ENCODE data around the gene YAP1. TPM values are rescaled to one million over a fixed set of nuclear protein-coding genes. Genes with fewer than 3 reads are reported as not detected.

Gene YAP1
- polyA plus RNA-seq, 1 donor from 2014 or later: 0.46 TPM

GRCh38 chr11:102230186-102230585, 119.9 kb downstream of the YAP1 start:
- H3K27ac ChIP-seq (ENCODE audit: low read length): no peak overlapping the region
- no peaks in the 10 kb centered on the region for H4K20me1 ChIP-seq (ENCODE audit: insufficient read depth)
- H3K4me3 ChIP-seq (ENCODE audit: low read length): no peak overlapping the region
- no peaks in the 10 kb centered on the region for H3K36me3 ChIP-seq (ENCODE audit: insufficient read depth, low read length)
- H3K4me2 ChIP-seq (ENCODE audit: low read length): no peak overlapping the region
- H2AFZ ChIP-seq (ENCODE audit: low read depth, low read length): no peak overlapping the region
- H3K9me2 ChIP-seq (ENCODE audit: insufficient read depth, low read length): no peaks in the 10 kb centered on the region
- no peak overlapping the region for H3K9ac ChIP-seq (ENCODE audit: low read length)
- TF ChIP-seq TAF1 (IDR thresholded peaks at IDR 0.05; ENCODE audit: low read depth): no peak
- TF ChIP-seq, protein P1, sequence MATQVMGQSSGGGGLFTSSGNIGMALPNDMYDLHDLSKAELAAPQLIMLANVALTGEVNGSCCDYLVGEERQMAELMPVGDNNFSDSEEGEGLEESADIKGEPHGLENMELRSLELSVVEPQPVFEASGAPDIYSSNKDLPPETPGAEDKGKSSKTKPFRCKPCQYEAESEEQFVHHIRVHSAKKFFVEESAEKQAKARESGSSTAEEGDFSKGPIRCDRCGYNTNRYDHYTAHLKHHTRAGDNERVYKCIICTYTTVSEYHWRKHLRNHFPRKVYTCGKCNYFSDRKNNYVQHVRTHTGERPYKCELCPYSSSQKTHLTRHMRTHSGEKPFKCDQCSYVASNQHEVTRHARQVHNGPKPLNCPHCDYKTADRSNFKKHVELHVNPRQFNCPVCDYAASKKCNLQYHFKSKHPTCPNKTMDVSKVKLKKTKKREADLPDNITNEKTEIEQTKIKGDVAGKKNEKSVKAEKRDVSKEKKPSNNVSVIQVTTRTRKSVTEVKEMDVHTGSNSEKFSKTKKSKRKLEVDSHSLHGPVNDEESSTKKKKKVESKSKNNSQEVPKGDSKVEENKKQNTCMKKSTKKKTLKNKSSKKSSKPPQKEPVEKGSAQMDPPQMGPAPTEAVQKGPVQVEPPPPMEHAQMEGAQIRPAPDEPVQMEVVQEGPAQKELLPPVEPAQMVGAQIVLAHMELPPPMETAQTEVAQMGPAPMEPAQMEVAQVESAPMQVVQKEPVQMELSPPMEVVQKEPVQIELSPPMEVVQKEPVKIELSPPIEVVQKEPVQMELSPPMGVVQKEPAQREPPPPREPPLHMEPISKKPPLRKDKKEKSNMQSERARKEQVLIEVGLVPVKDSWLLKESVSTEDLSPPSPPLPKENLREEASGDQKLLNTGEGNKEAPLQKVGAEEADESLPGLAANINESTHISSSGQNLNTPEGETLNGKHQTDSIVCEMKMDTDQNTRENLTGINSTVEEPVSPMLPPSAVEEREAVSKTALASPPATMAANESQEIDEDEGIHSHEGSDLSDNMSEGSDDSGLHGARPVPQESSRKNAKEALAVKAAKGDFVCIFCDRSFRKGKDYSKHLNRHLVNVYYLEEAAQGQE (IDR thresholded peaks at IDR 0.05; ENCODE audit: borderline replicate concordance): no peak
- no peak for TF ChIP-seq SMC3 (conservative IDR thresholded peaks at IDR 0.05; ENCODE audit: poor library complexity)
- no peak for TF ChIP-seq EP300 (conservative IDR thresholded peaks at IDR 0.05; ENCODE audit: poor library complexity, severe bottlenecking)
- no peak for TF ChIP-seq EZH2 (IDR thresholded peaks at IDR 0.05; ENCODE audit: borderline replicate concordance, insufficient read depth, low read length, poor library complexity, severe bottlenecking)
- no peaks in the 10 kb centered on the region for H3K9me3 ChIP-seq (ENCODE audit: low read length)
- H3F3A ChIP-seq (ENCODE audit: insufficient read depth, low read length, poor library complexity, severe bottlenecking): no peaks in the 10 kb centered on the region
- no peaks in the 10 kb centered on the region for H3K27me3 ChIP-seq (ENCODE audit: insufficient read depth, low read depth, low read length)
- no peaks in the 10 kb centered on the region for H3K79me2 ChIP-seq (replicated peaks; ENCODE audit: insufficient read depth, low read length)

DNA sequence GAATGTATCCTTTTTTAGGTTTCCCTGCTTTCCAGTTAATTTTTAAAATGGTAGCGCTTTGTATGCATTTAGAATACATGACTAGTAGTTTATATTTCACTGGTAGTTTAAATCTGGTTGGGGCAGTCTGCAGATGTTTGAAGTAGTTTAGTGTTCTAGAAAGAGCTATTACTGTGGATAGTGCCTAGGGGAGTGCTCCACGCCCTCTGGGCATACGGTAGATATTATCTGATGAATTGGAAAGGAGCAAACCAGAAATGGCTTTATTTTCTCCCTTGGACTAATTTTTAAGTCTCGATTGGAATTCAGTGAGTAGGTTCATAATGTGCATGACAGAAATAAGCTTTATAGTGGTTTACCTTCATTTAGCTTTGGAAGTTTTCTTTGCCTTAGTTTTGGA, 120.7 kb downstream of the YAP1 start:
- Histone ChIP-seq H3K36me3 (ENCODE audit: insufficient read depth, low read length) (no peaks in the 10 kb centered on the region), H3K9ac (ENCODE audit: low read length) (no peak overlapping the region), H3K9me2 (ENCODE audit: insufficient read depth, low read length) (no peaks in the 10 kb centered on the region), H3K4me2 (ENCODE audit: low read length) (no peak overlapping the region), H2AFZ (ENCODE audit: low read depth, low read length) (no peak overlapping the region), H4K20me1 (ENCODE audit: insufficient read depth) (no peaks in the 10 kb centered on the region), H3K4me3 (ENCODE audit: low read length) (no peak overlapping the region), H3K9me3 (ENCODE audit: low read length) (no peaks in the 10 kb centered on the region), H3K27me3 (ENCODE audit: insufficient read depth, low read depth, low read length) (no peaks in the 10 kb centered on the region), H3F3A (ENCODE audit: insufficient read depth, low read length, poor library complexity, severe bottlenecking) (no peaks in the 10 kb centered on the region), H3K79me2 (replicated peaks; ENCODE audit: insufficient read depth, low read length) (no peaks in the 10 kb centered on the region), H3K27ac (ENCODE audit: low read length) (no peak overlapping the region)
- no peak for TF ChIP-seq POLR2AphosphoS5 (IDR thresholded peaks at IDR 0.05)

GRCh38 chr11:102234779-102235439, 124.7 kb downstream of the YAP1 start:
- H3K79me2 ChIP-seq (replicated peaks; ENCODE audit: insufficient read depth, low read length): no peaks in the 10 kb centered on the region
- H3K27ac ChIP-seq (ENCODE audit: low read length): no peak overlapping the region
- no peaks in the 10 kb centered on the region for H3F3A ChIP-seq (ENCODE audit: insufficient read depth, low read length, poor library complexity, severe bottlenecking)
- TF ChIP-seq CTCF (IDR thresholded peaks at IDR 0.05; ENCODE audit: poor library complexity, severe bottlenecking) (no peak), RAD21 (conservative IDR thresholded peaks at IDR 0.05) (no peak), SMC3 (conservative IDR thresholded peaks at IDR 0.05; ENCODE audit: poor library complexity) (no peak), MXI1 (conservative IDR thresholded peaks at IDR 0.05; ENCODE audit: poor library complexity, severe bottlenecking) (no peak), EZH2 (IDR thresholded peaks at IDR 0.05; ENCODE audit: borderline replicate concordance, insufficient read depth, low read length, poor library complexity, severe bottlenecking) (no peak), EP300 (conservative IDR thresholded peaks at IDR 0.05; ENCODE audit: poor library complexity, severe bottlenecking) (no peak), POLR2AphosphoS5 (IDR thresholded peaks at IDR 0.05) (no peak), TAF1 (IDR thresholded peaks at IDR 0.05; ENCODE audit: low read depth) (no peak)
- TF ChIP-seq, protein P1 (IDR thresholded peaks at IDR 0.05; ENCODE audit: borderline replicate concordance): no peak
- H3K4me2 ChIP-seq (ENCODE audit: low read length): no peak overlapping the region
- H3K36me3 ChIP-seq (ENCODE audit: insufficient read depth, low read length): no peaks in the 10 kb centered on the region
- no peaks in the 10 kb centered on the region for H3K9me3 ChIP-seq (ENCODE audit: low read length)
- no peaks in the 10 kb centered on the region for H3K9me2 ChIP-seq (ENCODE audit: insufficient read depth, low read length)
- H3K27me3 ChIP-seq (ENCODE audit: insufficient read depth, low read depth, low read length): no peaks in the 10 kb centered on the region
- no peaks in the 10 kb centered on the region for H4K20me1 ChIP-seq (ENCODE audit: insufficient read depth)
- H3K9ac ChIP-seq (ENCODE audit: low read length): no peak overlapping the region
- H3K4me3 ChIP-seq (ENCODE audit: low read length): no peak overlapping the region
- no peak overlapping the region for H2AFZ ChIP-seq (ENCODE audit: low read depth, low read length)
